Naive thymus-derived CD8-positive, alpha-beta T cell (primary cell): ENCODE data around the gene GP1BA. TPM values are rescaled to one million over a fixed set of nuclear protein-coding genes. Genes with fewer than 3 reads are reported as not detected.

ENCODE experiments used
- ATAC-seq, 2 donors: fragments of 150-1000 bp; cut with Tn5 transposase in 1 of 2; sonication (Bioruptor Pico), chemical (Tn5 transposase) in 1 of 2; 1 replicate in 1 of 2; 2 replicates in 1 of 2; pipeline ENCODE4 v1.10.0; 2021; ENCODE audit warnings: mild to moderate bottlenecking in 2 of 2, moderate library complexity in 2 of 2
- POLR2A ChIA-PET: fragments of 350-600 bp; sonication (Branson Sonifier 250); formaldehyde crosslinking; loops from one replicate; lab custom pipeline; 2021; ENCODE audit warnings: antibody characterized with exemption; lab: Charles Lee
- DNase-seq, 10 donors: peaks; one replicate each; pipeline versions ENCODE4 v3.0.0 to v3.0.0-alpha.2; 2020 to 2022
- H3K27ac Mint-ChIP-seq, 10 donors: one replicate each; pipeline ENCODE4 v1.8.0; 2020 to 2022; ENCODE audit warnings: mild to moderate bottlenecking in 10 of 10, mixed read lengths in 10 of 10, moderate library complexity in 4 of 10, inconsistent platforms in 1 of 10
- H3K27me3 Mint-ChIP-seq, 5 donors: one replicate each; pipeline ENCODE4 v1.8.0; 2021 to 2022; ENCODE audit warnings: mixed read lengths in 5 of 5
- H3K36me3 Mint-ChIP-seq, 3 donors: one replicate each; pipeline ENCODE4 v1.8.0; 2020 to 2022; ENCODE audit warnings: mixed read lengths in 3 of 3, mild to moderate bottlenecking in 2 of 3, inconsistent platforms in 1 of 3
- H3K4me1 Mint-ChIP-seq, 4 donors: one replicate each; pipeline ENCODE4 v1.8.0; 2021 to 2022; ENCODE audit warnings: mixed read lengths in 4 of 4
- H3K4me3 Mint-ChIP-seq, 10 donors: one replicate each; pipeline ENCODE4 v1.8.0; 2020 to 2022; ENCODE audit warnings: mild to moderate bottlenecking in 10 of 10, mixed read lengths in 10 of 10, moderate library complexity in 6 of 10, inconsistent platforms in 1 of 10
- H3K9me3 Mint-ChIP-seq, 9 donors: one replicate each; pipeline ENCODE4 v1.8.0; 2020 to 2022; ENCODE audit warnings: mixed read lengths in 9 of 9, mild to moderate bottlenecking in 3 of 9, inconsistent platforms in 1 of 9, moderate library complexity in 1 of 9
- polyA plus RNA-seq, 3 donors: library from polyadenylated mRNA; unstranded; fragments of 300-500 nt; fragmentation: Illumina TruSeq; gene quantifications; one replicate each; pipeline ENCODE4 v1.2.3, GENCODE V29; 2021
- total RNA-seq, 8 experiments: library from RNA in 2 of 8; stranded (reverse) in 2 of 8; gene quantifications; one replicate each; pipeline ENCODE4 v1.2.3 and lab custom pipeline; 2021 to 2026

Gene GP1BA
- total and polyA plus RNA-seq, 5 experiments from 2014 or later: 0.08 to 0.13 TPM; not detected in 3

- Mint-ChIP-seq H3K4me1 (peaks cover 45 to 69% (median 61%) of the 10 kb centered on the region in 4 donors), H3K27ac (peak overlapping the region; percentile 82 to 100 (median 96)), H3K36me3 (peaks cover 11 to 46% (median 28%) of the 10 kb centered on the region in 3 donors), H3K9me3 (no peaks in the 10 kb centered on the region), H3K27me3 (no peaks in the 10 kb centered on the region), H3K4me3 (peak overlapping the region; percentile 91 to 100 (median 98))
- DNase-seq (peak in 1 of 10 donors; percentile 24), ATAC-seq (no peak)
- POLR2A ChIA-PET: interaction anchor here (0.5 to 25.2 kb wide), 17 partner anchors 8 to 804 kb away, joined by 3 to 635 read pairs (median 7); partner anchors contain the start of genes C17orf107, CAMTA2, CYB5D2 and DERL2
These were observed 14.9 kb downstream of the GP1BA start for GRCh38 chr17:4947010-4947410.

DNA sequence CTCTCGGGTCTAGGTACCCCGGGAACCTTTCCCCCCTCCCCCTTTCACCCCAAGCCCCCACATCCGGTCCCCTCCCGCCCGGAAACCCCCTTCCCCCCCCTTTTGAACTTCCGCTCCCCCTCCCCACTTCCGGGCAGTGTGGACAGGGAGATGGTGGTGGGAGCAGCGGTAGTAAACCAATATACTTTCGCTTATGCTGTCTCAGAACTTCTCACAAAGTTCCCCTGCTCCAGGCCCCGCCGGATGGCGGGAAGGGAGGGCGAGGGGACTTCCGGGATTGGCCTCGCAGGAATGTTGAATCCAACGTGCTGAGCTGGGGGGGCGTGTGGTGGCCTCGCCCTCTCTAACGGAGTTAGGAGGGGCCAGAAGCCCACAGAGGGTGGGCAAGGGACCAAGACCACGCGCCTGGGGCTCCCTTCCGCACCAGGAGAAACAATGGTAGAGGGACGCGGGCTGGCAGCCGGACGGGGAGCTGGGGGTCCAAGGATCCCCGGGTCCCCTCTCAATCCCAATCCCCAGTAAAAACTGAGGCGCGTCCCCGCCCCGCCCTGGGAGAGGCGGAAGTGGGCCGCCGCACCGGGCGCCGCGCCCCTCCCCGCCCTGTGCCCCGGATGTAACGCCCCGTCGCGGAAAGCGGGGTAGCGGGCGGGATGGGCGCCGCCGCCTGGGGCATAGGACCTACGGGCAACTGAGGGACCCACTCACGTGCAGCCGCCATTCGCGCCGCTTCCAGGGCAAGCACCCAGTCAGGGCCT lies 15.5 kb downstream of the GP1BA start:
- no peaks in the 10 kb centered on the region for H3K27me3 Mint-ChIP-seq
- peak; percentile 23 to 29 for ATAC-seq
- H3K27ac Mint-ChIP-seq: peak overlapping the region; percentile 91 to 100 (median 96)
- peaks cover 11 to 41% (median 27%) of the 10 kb centered on the region in 3 donors for H3K36me3 Mint-ChIP-seq
- POLR2A ChIA-PET: interaction anchor here (0.5 to 25.2 kb wide), 20 partner anchors 9 to 805 kb away, joined by 3 to 635 read pairs (median 8); partner anchors contain the start of genes ARRB2, C17orf107, CYB5D2 and DERL2
- peaks cover 44 to 63% (median 55%) of the 10 kb centered on the region in 4 donors for H3K4me1 Mint-ChIP-seq
- peak overlapping the region; percentile 91 to 100 (median 98) for H3K4me3 Mint-ChIP-seq
- DNase-seq: peak; percentile 41 to 80 (median 65)
- H3K9me3 Mint-ChIP-seq: no peaks in the 10 kb centered on the region

DNA sequence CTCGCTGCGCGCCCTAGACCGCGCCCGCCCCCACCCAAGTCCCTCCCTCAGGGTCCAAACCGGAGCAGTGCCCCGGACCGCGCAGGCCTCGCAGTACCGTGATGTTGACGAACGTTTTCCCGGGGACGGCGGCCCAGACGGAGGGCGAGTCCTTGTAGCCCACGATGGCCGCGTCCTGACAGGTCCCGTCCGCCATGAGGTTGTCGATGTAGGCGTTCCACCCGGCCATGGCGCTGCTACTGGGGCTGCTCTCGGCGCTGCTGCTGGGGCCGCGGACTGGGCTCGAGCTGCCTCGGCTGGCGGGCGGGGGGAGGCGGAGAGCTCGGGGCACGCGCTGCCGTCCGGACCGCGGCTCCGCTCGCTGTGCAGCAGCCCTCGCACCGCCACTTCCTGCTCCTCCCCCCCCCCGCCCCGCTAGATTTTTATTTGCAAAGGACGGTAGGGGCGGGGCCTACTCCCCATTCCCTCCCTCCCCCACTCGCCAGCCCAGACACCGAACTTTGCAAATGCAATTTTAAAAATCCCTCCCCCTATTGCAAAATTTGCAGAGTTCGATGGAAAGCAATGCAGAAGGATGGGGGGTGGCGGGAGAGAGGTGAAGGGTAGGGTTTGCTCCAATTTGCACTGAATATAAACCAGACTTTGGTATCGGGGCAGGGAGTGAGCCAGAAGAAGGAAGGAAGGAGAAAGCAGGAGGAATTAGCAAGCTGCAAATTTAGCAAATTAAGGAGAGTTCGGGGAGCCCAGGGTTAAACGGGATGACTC lies 16.3 kb downstream of the GP1BA start, which contains the start of gene PFN1:
TSS of gene PFN1 (minus strand) at position 365 of the 765 bp plus-strand sequence. CDS start at position 229, 136 bp downstream.
- POLR2A ChIA-PET: interaction anchor here (0.6 to 25.2 kb wide), 22 partner anchors 9 to 806 kb away, joined by 3 to 635 read pairs (median 7); partner anchors contain the start of genes ARRB2, C17orf107, CYB5D2 and INCA1
- DNase-seq: peak; percentile 79 to 95 (median 86)
- no peaks in the 10 kb centered on the region for H3K9me3 Mint-ChIP-seq
- H3K27me3 Mint-ChIP-seq: no peaks in the 10 kb centered on the region
- ATAC-seq: peak; percentile 31 to 62
- H3K36me3 Mint-ChIP-seq: peaks cover 11 to 33% (median 24%) of the 10 kb centered on the region in 3 donors
- H3K27ac Mint-ChIP-seq: peak within 1 kb of the TSS; percentile 92 to 100 (median 96)
- H3K4me3 Mint-ChIP-seq: peak within 1 kb of the TSS; percentile 91 to 100 (median 98)
- H3K4me1 Mint-ChIP-seq: peaks cover 39 to 55% (median 48%) of the 10 kb centered on the region in 4 donors

GRCh38 chr17:4948931-4949320 lies 16.8 kb downstream of the GP1BA start:
- H3K27me3 Mint-ChIP-seq: no peaks in the 10 kb centered on the region
- peaks cover 11 to 30% (median 24%) of the 10 kb centered on the region in 3 donors for H3K36me3 Mint-ChIP-seq
- peak overlapping the region; percentile 77 to 100 (median 95) for H3K27ac Mint-ChIP-seq
- DNase-seq: peak in 8 of 10 donors; percentile 58 to 85 (median 67)
- no peaks in the 10 kb centered on the region for H3K9me3 Mint-ChIP-seq
- peak; percentile 41 to 47 for ATAC-seq
- H3K4me1 Mint-ChIP-seq: peaks cover 37 to 49% (median 43%) of the 10 kb centered on the region in 4 donors
- POLR2A ChIA-PET: interaction anchor here (0.6 to 25.2 kb wide), 21 partner anchors 9 to 806 kb away, joined by 3 to 635 read pairs (median 8); partner anchors contain the start of genes ARRB2, C17orf107, INCA1 and KIF1C
- H3K4me3 Mint-ChIP-seq: peak overlapping the region; percentile 91 to 100 (median 98)

DNA sequence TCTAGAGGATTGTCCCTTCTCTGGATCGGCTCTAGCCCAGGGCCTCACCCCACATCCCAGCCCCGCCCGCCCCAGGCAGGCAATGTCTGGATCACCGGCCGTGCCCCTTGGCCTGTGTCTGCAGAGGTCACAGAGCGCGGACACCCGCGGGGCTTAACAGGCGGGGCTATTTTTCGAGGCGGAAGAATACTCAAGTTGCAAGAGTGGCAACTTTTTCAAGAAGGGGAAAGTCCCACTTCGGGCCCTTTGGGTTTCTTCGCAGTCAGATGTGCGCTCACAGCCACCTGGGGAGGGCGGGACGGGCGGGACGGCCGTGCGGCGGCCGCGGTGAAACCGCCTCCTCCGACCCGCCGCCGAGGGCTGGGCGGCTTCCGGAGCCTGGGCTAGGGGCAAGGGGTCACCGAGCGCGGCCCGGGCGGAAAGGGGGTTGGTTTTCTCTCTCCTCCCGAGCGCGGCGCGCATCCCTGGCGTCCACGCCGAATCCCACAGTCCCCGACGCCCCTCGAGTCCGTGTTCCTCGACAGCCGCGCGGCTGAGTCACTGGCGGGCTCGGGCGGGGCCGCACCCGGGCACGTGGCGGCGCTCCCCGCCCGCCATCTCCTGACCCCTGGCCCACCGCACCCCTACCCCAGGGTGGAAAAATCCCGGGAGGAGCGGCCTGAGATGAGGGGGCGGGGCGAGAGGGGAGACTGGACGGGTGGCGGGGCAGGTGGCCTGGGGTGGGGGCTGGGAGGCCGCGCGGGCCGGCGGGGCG lies 17.4 kb downstream of the GP1BA start:
- Mint-ChIP-seq H3K27me3 (no peaks in the 10 kb centered on the region), H3K36me3 (peaks cover 11 to 25% (median 24%) of the 10 kb centered on the region in 3 donors), H3K27ac (peak overlapping the region; percentile 77 to 94 (median 92)), H3K9me3 (no peaks in the 10 kb centered on the region), H3K4me1 (peaks cover 31 to 44% (median 38%) of the 10 kb centered on the region in 4 donors), H3K4me3 (peak overlapping the region; percentile 81 to 100 (median 96))
- ATAC-seq (peak; percentile 46 to 56), DNase-seq (peak; percentile 47 to 88 (median 72))
- POLR2A ChIA-PET: interaction anchor here (0.6 to 25.2 kb wide), 16 partner anchors 8 to 239 kb away, joined by 3 to 635 read pairs (median 9); partner anchors contain the start of genes ARRB2, C17orf107, INCA1 and KIF1C

DNA sequence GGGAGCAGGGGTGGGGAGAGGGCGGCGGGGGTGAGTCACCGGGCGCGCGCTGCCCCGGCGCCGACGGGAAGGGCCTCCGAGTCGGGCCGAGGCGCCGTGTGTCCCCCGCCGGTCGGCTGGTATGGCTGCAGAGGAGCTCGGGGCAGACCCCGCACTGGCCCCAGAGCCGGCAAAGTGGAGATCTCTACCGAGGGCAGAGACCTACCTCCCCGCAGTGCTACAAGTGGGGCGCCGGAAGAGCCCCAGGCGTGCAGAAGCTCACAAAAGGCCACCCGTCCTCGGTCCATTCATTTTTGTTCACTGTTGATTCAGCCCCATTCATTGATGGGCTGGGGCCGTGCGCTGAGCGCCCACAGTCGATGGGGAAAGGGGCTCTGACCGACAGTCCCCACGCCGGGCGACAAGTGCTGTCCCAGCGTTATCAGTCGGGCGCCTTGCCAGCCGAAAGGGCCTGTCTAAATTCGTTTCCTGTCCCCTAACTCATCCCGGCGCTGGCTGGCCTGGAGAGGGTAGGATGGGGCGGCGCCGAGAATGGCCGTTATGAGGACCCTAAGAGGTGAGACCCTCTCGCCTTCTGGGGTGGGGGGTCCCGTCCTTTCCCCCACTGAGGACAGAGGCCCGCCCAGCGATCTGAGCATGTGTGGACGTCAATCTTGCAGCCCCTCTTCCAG lies 18.1 kb downstream of the GP1BA start:
- Mint-ChIP-seq H3K9me3 (no peaks in the 10 kb centered on the region), H3K27me3 (no peaks in the 10 kb centered on the region), H3K4me3 (peak overlapping the region; percentile 61 to 91 (median 82)), H3K36me3 (peaks cover 11 to 22% (median 19%) of the 10 kb centered on the region in 3 donors), H3K27ac (peak overlapping the region in 9 of 10 donors; percentile 79 to 94 (median 82)), H3K4me1 (peaks cover 24 to 37% (median 30%) of the 10 kb centered on the region in 4 donors)
- ATAC-seq: peak in 1 of 2 donors; percentile 4
- DNase-seq: peak in 4 of 10 donors; percentile 32 to 46 (median 41)
- POLR2A ChIA-PET: interaction anchor here (1.3 to 25.2 kb wide), 5 partner anchors 12 to 99 kb away, joined by 3 to 635 read pairs (median 13); partner anchors contain the start of genes RNF167, SLC25A11 and SPAG7

DNA sequence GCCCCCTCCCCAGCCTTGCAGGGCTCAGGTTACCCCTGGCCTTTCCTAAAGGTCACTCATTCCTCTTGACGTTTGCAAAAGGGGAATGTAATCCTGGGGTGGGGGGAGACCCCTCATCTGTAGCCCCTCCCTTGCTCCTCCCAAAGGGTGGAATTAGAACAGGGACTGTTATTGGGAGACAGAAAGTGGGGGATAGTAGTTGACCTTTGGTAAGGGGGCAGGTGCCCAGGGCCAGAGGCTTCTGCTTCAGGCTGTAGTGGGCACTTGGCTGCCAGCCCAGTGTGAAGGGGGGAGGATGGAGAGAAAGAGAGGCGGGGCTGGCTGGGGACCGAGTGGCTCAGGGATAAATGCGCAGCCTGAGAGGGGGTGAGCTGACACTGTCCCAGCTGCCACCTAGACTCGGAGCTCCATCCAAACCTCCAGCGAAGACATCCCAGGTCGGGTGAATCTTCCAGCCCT lies 18.7 kb downstream of the GP1BA start, which contains the start of gene ENO3:
TSS of gene ENO3 (plus strand) at position 374 of the 459 bp plus-strand sequence. CDS start 711 bp downstream, outside the sequence.
- DNase-seq (no peak), ATAC-seq (no peak)
- H3K9me3 Mint-ChIP-seq: no peaks in the 10 kb centered on the region
- peaks cover 19 to 33% (median 25%) of the 10 kb centered on the region in 4 donors for H3K4me1 Mint-ChIP-seq
- no peaks in the 10 kb centered on the region for H3K27me3 Mint-ChIP-seq
- peak within 1 kb of the TSS; percentile 61 to 91 (median 82) for H3K4me3 Mint-ChIP-seq
- H3K36me3 Mint-ChIP-seq: peaks cover 11 to 16% (median 14%) of the 10 kb centered on the region in 3 donors
- H3K27ac Mint-ChIP-seq: peak within 1 kb of the TSS in 9 of 10 donors; percentile 79 to 94 (median 82)
- POLR2A ChIA-PET: interaction anchor here (1.4 to 25.2 kb wide), 4 partner anchors 12 to 98 kb away, joined by 3 to 635 read pairs (median 92); partner anchors contain the start of genes RNF167, SLC25A11 and SPAG7

DNA sequence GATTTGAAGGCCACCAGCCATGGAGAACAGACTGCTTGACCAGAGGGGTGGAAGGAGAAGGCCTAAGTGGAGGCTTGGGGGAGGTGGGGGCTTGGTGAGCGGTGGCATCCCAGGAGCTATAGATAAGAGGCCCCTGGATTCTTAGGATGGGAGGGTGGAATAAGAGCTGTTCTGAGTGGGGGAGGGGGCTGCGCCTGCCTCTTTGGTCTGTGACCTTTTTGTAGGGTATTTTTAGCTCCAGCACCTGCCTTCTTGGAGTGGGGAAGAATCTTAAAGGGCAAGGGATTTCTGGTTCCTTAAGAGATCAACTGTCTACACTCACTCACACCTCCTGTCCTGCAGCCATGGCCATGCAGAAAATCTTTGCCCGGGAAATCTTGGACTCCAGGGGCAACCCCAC lies 19.4 kb downstream of the GP1BA start:
- H3K27ac Mint-ChIP-seq: peak overlapping the region in 6 of 10 donors; percentile 40 to 91 (median 62)
- POLR2A ChIA-PET: interaction anchor here (0.6 to 25.2 kb wide), 5 partner anchors 9 to 517 kb away, joined by 3 to 635 read pairs (median 3); partner anchors contain the start of genes DHX33, RNF167, SLC25A11 and SPAG7
- DNase-seq: no peak
- no peaks in the 10 kb centered on the region for H3K27me3 Mint-ChIP-seq
- H3K36me3 Mint-ChIP-seq: peaks cover 6 to 11% (median 9%) of the 10 kb centered on the region in 3 donors
- H3K4me1 Mint-ChIP-seq: peaks cover 15 to 34% (median 24%) of the 10 kb centered on the region in 4 donors
- ATAC-seq: no peak
- peak overlapping the region in 8 of 10 donors; percentile 10 to 91 (median 79) for H3K4me3 Mint-ChIP-seq
- no peaks in the 10 kb centered on the region for H3K9me3 Mint-ChIP-seq

- peak overlapping the region in 2 of 10 donors; percentile 3 to 8 for H3K27ac Mint-ChIP-seq
These were observed 21.4 kb downstream of the GP1BA start for GRCh38 chr17:4953451-4953961.

DNA sequence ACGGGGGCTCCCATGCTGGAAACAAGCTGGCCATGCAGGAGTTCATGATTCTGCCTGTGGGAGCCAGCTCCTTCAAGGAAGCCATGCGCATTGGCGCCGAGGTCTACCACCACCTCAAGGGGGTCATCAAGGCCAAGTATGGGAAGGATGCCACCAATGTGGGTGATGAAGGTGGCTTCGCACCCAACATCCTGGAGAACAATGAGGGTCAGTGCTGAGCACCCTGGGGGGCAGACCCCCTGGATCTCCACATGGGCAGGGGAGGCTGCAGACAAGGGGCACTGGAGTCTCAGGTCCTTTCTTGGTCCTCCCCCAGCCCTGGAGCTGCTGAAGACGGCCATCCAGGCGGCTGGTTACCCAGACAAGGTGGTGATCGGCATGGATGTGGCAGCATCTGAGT lies 23.0 kb downstream of the GP1BA start:
- Mint-ChIP-seq H3K27ac (no peak overlapping the region), H3K4me3 (no peak overlapping the region), H3K9me3 (no peaks in the 10 kb centered on the region), H3K4me1 (peaks cover 10 to 25% (median 21%) of the 10 kb centered on the region in 4 donors), H3K36me3 (peaks cover 0 to 13% (median 0%) of the 10 kb centered on the region in 3 donors), H3K27me3 (no peaks in the 10 kb centered on the region)
- ATAC-seq (no peak), DNase-seq (no peak)
- POLR2A ChIA-PET: interaction anchor here (8.8 to 25.2 kb wide), 2 partner anchors 14 to 17 kb away, joined by 179 to 635 read pairs; partner anchors contain the start of genes RNF167, SLC25A11 and SPAG7

More at GRCh38 chr17:4953451-4953961, 21.4 kb downstream of the GP1BA start:
- ATAC-seq: no peak
- Mint-ChIP-seq H3K36me3 (no peaks in the 10 kb centered on the region), H3K4me1 (peaks cover 12 to 29% (median 22%) of the 10 kb centered on the region in 4 donors), H3K4me3 (peak overlapping the region in 1 of 10 donors; percentile 29), H3K9me3 (no peaks in the 10 kb centered on the region), H3K27me3 (no peaks in the 10 kb centered on the region)
- no peak for DNase-seq
- POLR2A ChIA-PET: interaction anchor here (1.0 to 25.2 kb wide), 4 partner anchors 15 to 45 kb away, joined by 3 to 635 read pairs (median 92); partner anchors contain the start of genes RNF167, SLC25A11 and SPAG7
